Pancreas (tissue), 10 donors: ENCODE measurements around the gene XCL1. TPM values are rescaled to one million over a fixed set of nuclear protein-coding genes. Genes with fewer than 3 reads are reported as not detected.
"Not testable (repeated sequence)": the region's sequence is repeated elsewhere in the genome, so short reads cannot be mapped to it uniquely, and the experiment has no call there.

Experiments used
- ATAC-seq, 4 donors: fragments of 200-7000 bp; cut with Tn5 transposase; one replicate each; pipeline versions ENCODE4 v1.8.0 to v1.9.1; 2020; ENCODE audit warnings: mild to moderate bottlenecking in 4 of 4, moderate library complexity in 4 of 4
- DNase-seq, 6 donors: peaks; one replicate each; pipeline ENCODE4 v3.0.0-alpha.2; 2020
- FAIRE-seq: peaks from 2 replicates; lab custom pipeline; 2012; peaks lifted over from hg19 to GRCh38; lab: Jason Lieb, UNC
- H3K27ac ChIP-seq, 4 donors: fragments of 200-600 bp; sonication (generic); 1 replicate in 3 of 4; 2 replicates in 1 of 4; pipeline versions ENCODE4 v1.5.0 to v1.8.0; 2020
- H3K27me3 ChIP-seq, 4 donors: fragments of 200-600 bp; one replicate each; pipeline ENCODE4 v1.8.0; 2021
- H3K36me3 ChIP-seq, 3 donors: fragments of 200-600 bp; sonication (generic) in 1 of 3; one replicate each; pipeline versions ENCODE4 v1.5.0 to v1.8.0; 2020 to 2021
- H3K4me1 ChIP-seq, 3 donors: fragments of 200-600 bp; one replicate each; pipeline ENCODE4 v1.8.0; 2021
- H3K4me3 ChIP-seq, 4 donors: fragments of 200-600 bp; sonication (generic) in 2 of 4; one replicate each; pipeline versions ENCODE4 v1.5.0 to v1.8.0; 2020 to 2021
- H3K9me3 ChIP-seq, 4 donors: fragments of 200-600 bp; one replicate each; pipeline ENCODE4 v1.8.0; 2021
- CTCF ChIP-seq, 4 donors: fragments of 200-600 bp; sonication (generic) in 3 of 4; IDR thresholded peaks; one replicate each; pipeline versions ENCODE4 v1.5.0 to v1.8.0; 2021; ENCODE audit warnings: antibody characterized with exemption in 4 of 4
- whole genome bisulfite sequencing, 2 donors: extraction: QIAGEN DNeasy Blood & Tissue Kit; methylation state at CpG; one replicate each; pipeline ENCODE4 v1.1.7; 2013; 5-methylcytosine and 5-hydroxymethylcytosine counted together
- intact Hi-C, 3 donors: fragments of 100-400 bp; cut with DNase I; formaldehyde crosslinking; loops; one replicate each; pipeline versions ENCODE4 v1.11.1 to v1.14.2; 2022
- polyA plus RNA-seq, 2 donors: library from polyadenylated mRNA; stranded (reverse); fragments of 200-250 nt; gene quantifications; one replicate each; pipeline ENCODE4 v1.2.3, GENCODE V29; 2013
- total RNA-seq, 6 donors: library from RNA; stranded (reverse); fragmentation: NEBNext Ultra II Directional in 4 of 6; extraction: Animal tissue kit (Norgen Biotek cat#: 25700) in 4 of 6; gene quantifications; one replicate each; pipeline versions ENCODE4 v1.2.1 to v1.2.4, GENCODE V29; 2021 to 2023
- donor health status: healthy with polysubstance abuse.
- donor health status: DM: no; HTN: no; CAD: no; lungs with moderate emphysema.
- donor health status: DM: no; HTN: no; CAD: no.
- donor health status: control.
- donor health status: control.
- donor health status: Bipolar disorder and iron deficiency.
- donor health status: DM: yes; HTN: yes; CAD: no.
- donor health status: DM: no; HTN: no; CAD: no.
- donor health status: DM: no; HTN: no; CAD: no.
- donor health status: DM: yes; HTN: yes; CAD: no.

XCL1 gene
- under 1 TPM in 2 of 6 donors, not detected in 4; 0.14 to 0.28 TPM for total RNA-seq
- under 1 TPM in 1 of 2 donors, not detected in 1; 0.09 TPM for polyA plus RNA-seq

GRCh38 chr1:168576245-168576688, at the start of gene XCL1:
Gene XCL1 (plus strand): TSS chr1:168576605. CDS start chr1:168576638, 33 bp downstream.
- H3K27ac ChIP-seq, H3K4me3 ChIP-seq, DNase-seq, ATAC-seq, H3K4me1 ChIP-seq, H3K36me3 ChIP-seq, H3K27me3 ChIP-seq, FAIRE-seq, intact Hi-C loops, H3K9me3 ChIP-seq: not testable (repeated sequence)
- WGBS, 2 donors: 60 to 80% methylated on average over 3 to 4 of the region's 6 CpGs

- FAIRE-seq (no peak), DNase-seq (no peak), ATAC-seq (no peak)
- TF ChIP-seq CTCF (IDR thresholded peaks at IDR 0.05): no peak
- H3K36me3 ChIP-seq: no peaks in the 10 kb centered on the region
- no peak overlapping the region for H3K27ac ChIP-seq
- no peaks in the 10 kb centered on the region for H3K4me1 ChIP-seq
- no peak overlapping the region for H3K4me3 ChIP-seq
- intact Hi-C loops: no loop called here
- H3K27me3 ChIP-seq: no peaks in the 10 kb centered on the region
- WGBS, 2 donors: 88 to 91% methylated on average over 1 of the region's 1 CpG
- no peaks in the 10 kb centered on the region for H3K9me3 ChIP-seq
These were observed 46.9 kb upstream of the XCL1 start for GRCh38 chr1:168529518-168529917.

- Histone ChIP-seq H3K27me3 (no peaks in the 10 kb centered on the region), H3K36me3 (no peaks in the 10 kb centered on the region), H3K27ac (no peak overlapping the region), H3K4me1 (peaks cover 0 to 3% (median 0%) of the 10 kb centered on the region in 3 donors), H3K9me3 (no peaks in the 10 kb centered on the region), H3K4me3 (no peak overlapping the region)
- no peak for DNase-seq
- FAIRE-seq: no peak
- TF ChIP-seq CTCF (IDR thresholded peaks at IDR 0.05): no peak
- 92 to 94% methylated on average over 2 of the region's 2 CpGs for WGBS, 2 donors
- ATAC-seq: no peak
- intact Hi-C loops: no loop called here
These were observed 44.6 kb upstream of the XCL1 start for GRCh38 chr1:168531615-168532345.

GRCh38 chr1:168535536-168535935, 40.9 kb upstream of the XCL1 start:
- Histone ChIP-seq H3K4me3 (no peak overlapping the region), H3K36me3 (no peaks in the 10 kb centered on the region), H3K9me3 (no peaks in the 10 kb centered on the region), H3K4me1 (peaks cover 0 to 3% (median 0%) of the 10 kb centered on the region in 3 donors), H3K27me3 (no peaks in the 10 kb centered on the region), H3K27ac (no peak overlapping the region)
- DNase-seq: no peak
- FAIRE-seq: no peak
- intact Hi-C loops: no loop called here
- no peak for TF ChIP-seq CTCF (IDR thresholded peaks at IDR 0.05)
- WGBS, 2 donors: 73 to 83% methylated on average over 1 of the region's 1 CpG
- ATAC-seq: no peak

GRCh38 chr1:168540798-168541197, 35.6 kb upstream of the XCL1 start:
- DNase-seq, H3K9me3 ChIP-seq, H3K27me3 ChIP-seq, H3K4me3 ChIP-seq, intact Hi-C loops, H3K36me3 ChIP-seq, FAIRE-seq, H3K27ac ChIP-seq, ATAC-seq, H3K4me1 ChIP-seq: not testable (repeated sequence)
- WGBS, 2 donors: 73 to 79% methylated on average over 7 of the region's 7 CpGs

GRCh38 chr1:168542978-168543377, 33.4 kb upstream of the XCL1 start:
- ATAC-seq, DNase-seq, H3K4me1 ChIP-seq, H3K27me3 ChIP-seq, H3K27ac ChIP-seq, H3K4me3 ChIP-seq, FAIRE-seq, H3K36me3 ChIP-seq, intact Hi-C loops, H3K9me3 ChIP-seq: not testable (repeated sequence)
- WGBS, 2 donors: 74 to 77% methylated on average over 2 of the region's 2 CpGs

GRCh38 chr1:168543840-168544498, 32.4 kb upstream of the XCL1 start, which contains the start of gene XCL2:
Gene XCL2 (minus strand): TSS chr1:168543997. CDS start chr1:168543964, 33 bp downstream.
- intact Hi-C loops, ATAC-seq, H3K9me3 ChIP-seq, H3K27ac ChIP-seq, H3K36me3 ChIP-seq, H3K4me3 ChIP-seq, DNase-seq, FAIRE-seq, H3K27me3 ChIP-seq, H3K4me1 ChIP-seq: not testable (repeated sequence)
- 75 to 79% methylated on average over 5 of the region's 8 CpGs for WGBS, 2 donors
